GM23338 (cell line): ENCODE results near the gene HSPA14. TPM values are rescaled to one million over a fixed set of nuclear protein-coding genes. Genes with fewer than 3 reads are reported as not detected.

ENCODE experiments used
- ATAC-seq: fragments of 200-7000 bp; cut with Tn5 transposase; 3 replicates; pipeline ENCODE4 v1.9.1; 2020
- DNase-seq: peaks from one replicate; pipeline ENCODE4 v3.0.0-alpha.2; 2015; ENCODE audit warnings: low spot score
- H2AFZ ChIP-seq: fragments of 200-600 bp; sonication (generic); 2 replicates; pipeline ENCODE4 v1.8.0; 2016; ENCODE audit warnings: antibody characterized with exemption, mild to moderate bottlenecking, moderate library complexity
- H3F3A ChIP-seq: fragments of 200-600 bp; sonication (generic); replicated peaks from 2 replicates; pipeline ENCODE4 v1.8.0; 2017; ENCODE audit warnings: antibody characterized with exemption, mixed run types, low read depth
- H3K27ac ChIP-seq: fragments of 200-600 bp; sonication (generic); 2 replicates; pipeline ENCODE4 v1.6.1; 2016; ENCODE audit warnings: low read depth
- H3K27me3 ChIP-seq: fragments of 200-600 bp; sonication (generic); 2 replicates; pipeline ENCODE4 v1.8.0; 2016; ENCODE audit warnings: mild to moderate bottlenecking, mixed run types, moderate library complexity; ENCODE audit not compliant: insufficient read depth
- H3K36me3 ChIP-seq: fragments of 200-600 bp; sonication (generic); 2 replicates; pipeline ENCODE4 v1.8.0; 2016; ENCODE audit warnings: mild to moderate bottlenecking; ENCODE audit not compliant: insufficient read depth
- H3K4me1 ChIP-seq: fragments of 200-600 bp; sonication (generic); 2 replicates; pipeline ENCODE4 v1.8.0; 2016; ENCODE audit warnings: mild to moderate bottlenecking, moderate library complexity; ENCODE audit not compliant: insufficient read depth
- H3K4me2 ChIP-seq: fragments of 200-600 bp; sonication (generic); 2 replicates; pipeline ENCODE4 v1.7.1; 2017; ENCODE audit warnings: mixed run types
- H3K4me3 ChIP-seq: fragments of 200-600 bp; sonication (generic); 2 replicates; pipeline ENCODE4 v1.6.1; 2016; ENCODE audit warnings: mixed run types
- H3K79me2 ChIP-seq: fragments of 200-600 bp; sonication (generic); replicated peaks from 2 replicates; pipeline ENCODE4 v1.8.0; 2017; ENCODE audit warnings: mild to moderate bottlenecking; ENCODE audit not compliant: insufficient read depth
- H3K9me2 ChIP-seq: fragments of 200-600 bp; sonication (generic); 2 replicates; pipeline ENCODE4 v1.8.0; 2017; ENCODE audit not compliant: insufficient read depth
- H4K20me1 ChIP-seq: fragments of 200-600 bp; sonication (generic); replicated peaks from 2 replicates; pipeline ENCODE4 v1.8.0; 2017; ENCODE audit warnings: mild to moderate bottlenecking; ENCODE audit not compliant: insufficient read depth
- H3K27ac Mint-ChIP-seq: 2 replicates; pipeline ENCODE4 v1.8.0; 2020; ENCODE audit warnings: inconsistent platforms, mild to moderate bottlenecking, moderate library complexity, mixed read lengths
- H3K27me3 Mint-ChIP-seq: 3 replicates; pipeline ENCODE4 v1.8.0; 2022; ENCODE audit warnings: low read depth, mild to moderate bottlenecking, moderate library complexity, mixed read lengths, inconsistent platforms; ENCODE audit not compliant: insufficient read depth, poor library complexity
- H3K36me3 Mint-ChIP-seq: 3 replicates; pipeline ENCODE4 v1.8.0; 2021; ENCODE audit warnings: low read depth, mild to moderate bottlenecking, inconsistent platforms, moderate library complexity, mixed read lengths
- H3K4me1 Mint-ChIP-seq: 3 replicates; pipeline ENCODE4 v1.8.0; 2020; ENCODE audit warnings: mild to moderate bottlenecking, inconsistent platforms, mixed read lengths
- H3K4me3 Mint-ChIP-seq: 3 replicates; pipeline ENCODE4 v1.8.0; 2021; ENCODE audit warnings: moderate library complexity, mild to moderate bottlenecking, inconsistent platforms, mixed read lengths
- H3K9me3 Mint-ChIP-seq: 3 replicates; pipeline ENCODE4 v1.8.0; 2020; ENCODE audit warnings: moderate library complexity, mild to moderate bottlenecking, inconsistent platforms, mixed read lengths
- EZH2phosphoT487 ChIP-seq: fragments of 200-600 bp; sonication (generic); IDR thresholded peaks from one replicate; pipeline ENCODE4 v1.8.1; 2018; ENCODE audit warnings: antibody characterized with exemption; ENCODE audit not compliant: unreplicated experiment
- JUNB ChIP-seq: IDR thresholded peaks from one replicate; pipeline ENCODE4 v1.6.1; 2016; ENCODE audit warnings: antibody characterized with exemption; ENCODE audit not compliant: unreplicated experiment
- ZNF331 ChIP-seq: fragments of 250-450 bp; sonication (Bioruptor Pico); IDR thresholded peaks from 2 replicates; pipeline ENCODE4 v1.5.0; 2020; ENCODE audit warnings: low read depth, mild to moderate bottlenecking, moderate library complexity
- ZNF462 ChIP-seq: fragments of 250-450 bp; sonication (Bioruptor Pico); IDR thresholded peaks from 2 replicates; pipeline ENCODE4 v1.5.0; 2020; ENCODE audit warnings: mild to moderate bottlenecking, moderate library complexity
- polyA plus RNA-seq: library from polyadenylated mRNA; unstranded; fragments of >200 nt; fragmentation: Nextera tagmentation; extraction: Ambion mirVana; gene quantifications from 2 replicates; pipeline ENCODE4 v1.2.1, GENCODE V29; 2016
- total RNA-seq: library from RNA; depleted of rRNA; stranded (reverse); fragments of >200 nt; shearing (Covaris generic); gene quantifications from 2 replicates; pipeline ENCODE4 v1.2.3, GENCODE V29; 2014
- TF ChIP-seq, protein P1 (sequence below), 2 experiments: fragments of 200-600 bp in 1 of 2; sonication (generic) in 1 of 2; conservative IDR thresholded peaks; 2 replicates each; pipeline versions ENCODE4 v1.5.1 to v1.6.1; 2016 to 2017; ENCODE audit warnings: antibody characterized with exemption in 2 of 2, low read depth in 2 of 2, mild to moderate bottlenecking in 2 of 2, moderate library complexity in 1 of 2

The HSPA14 gene
- total and polyA plus RNA-seq, 2 experiments from 2014 or later = 32.4 to 46.5 TPM

DNA sequence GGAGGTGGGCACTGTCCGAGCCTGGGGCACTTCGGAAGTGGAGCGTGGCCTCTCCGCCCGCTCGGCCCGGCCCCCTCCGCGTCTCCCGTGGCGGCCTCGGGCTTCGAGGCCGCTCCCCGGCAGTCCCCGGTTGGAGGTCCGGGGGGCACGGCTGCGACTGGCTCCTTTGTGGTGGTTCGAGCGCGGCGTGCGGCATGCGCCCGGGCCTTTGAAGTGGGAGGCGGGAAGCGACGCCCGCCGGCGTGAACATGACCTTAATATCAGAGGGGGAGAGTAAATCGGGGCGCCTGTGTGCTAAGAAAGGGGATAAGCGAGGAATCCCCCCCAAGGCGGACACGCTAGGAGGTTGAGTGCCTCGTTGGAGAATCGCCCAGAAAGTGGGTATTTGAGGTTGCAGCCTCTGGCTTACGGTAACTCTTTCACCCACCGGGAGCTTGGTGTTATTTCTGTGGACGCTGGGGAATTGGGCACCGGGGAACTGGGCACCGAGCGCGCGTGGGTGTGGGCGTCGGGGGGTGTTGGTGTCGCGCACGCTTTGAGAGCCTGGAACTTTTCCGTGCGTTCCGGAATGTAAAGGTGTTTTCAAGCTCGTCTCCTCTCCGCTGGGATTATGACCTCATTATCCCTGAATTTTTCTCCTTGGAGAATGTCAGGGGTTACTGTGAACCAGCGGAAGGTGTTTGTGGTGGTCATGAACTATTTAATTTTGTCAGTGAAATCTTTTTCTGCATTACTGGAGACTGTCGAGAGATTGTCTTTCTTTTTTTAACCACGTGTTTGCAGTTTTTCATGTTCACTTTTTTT is 41.2 kb downstream of the HSPA14 start:
- Histone ChIP-seq H3K27ac (peak overlapping the region; percentile 43; the same call in 1 of the 2 replicates), H2AFZ (no peak overlapping the region), H3K36me3 (no peaks in the 10 kb centered on the region; the same call in 1 of the 2 replicates), H4K20me1 (peaks cover 26% of the 10 kb centered on the region), H3K4me2 (peak overlapping the region; percentile 70), H3K79me2 (peaks cover 65% of the 10 kb centered on the region), H3K4me1 (peaks cover 27% of the 10 kb centered on the region), H3K27me3 (no peaks in the 10 kb centered on the region), H3K4me3 (peak overlapping the region; percentile 73), H3F3A (no peaks in the 10 kb centered on the region), H3K9me2 (no peaks in the 10 kb centered on the region)
- peak; percentile 7; the same call in 2 of the 3 replicates for ATAC-seq
- peak; percentile 52 for DNase-seq
- H3K36me3 Mint-ChIP-seq = peaks cover 8% of the 10 kb centered on the region
- TF ChIP-seq JUNB = no peak
- no peak for TF ChIP-seq ZNF462 (CRISPR knock-in tag)
- TF ChIP-seq EZH2phosphoT487 = no peak
- peak overlapping the region; percentile 99 for H3K4me3 Mint-ChIP-seq
- H3K4me1 Mint-ChIP-seq = peaks cover 36% of the 10 kb centered on the region
- peak overlapping the region; percentile 97 for H3K27ac Mint-ChIP-seq
- peaks cover 5% of the 10 kb centered on the region for H3K27me3 Mint-ChIP-seq
- no peaks in the 10 kb centered on the region for H3K9me3 Mint-ChIP-seq

DNA sequence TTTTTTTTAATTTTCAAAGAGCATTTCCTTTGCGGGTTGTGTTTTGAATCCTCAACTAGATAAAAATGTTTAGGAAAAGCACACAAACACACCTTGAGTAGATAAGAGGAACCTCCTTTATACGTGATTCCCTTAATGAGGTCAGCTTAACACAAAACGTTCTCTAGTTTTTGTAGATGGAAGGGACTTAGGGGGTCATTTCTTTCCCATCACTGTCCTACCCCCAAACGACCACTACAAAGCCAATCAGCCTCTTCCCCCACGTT is 41.8 kb downstream of the HSPA14 start:
- Histone ChIP-seq H4K20me1 (peaks cover 32% of the 10 kb centered on the region), H3K9me2 (no peaks in the 10 kb centered on the region), H3K4me1 (peaks cover 27% of the 10 kb centered on the region), H3K4me2 (peak overlapping the region; percentile 70), H3F3A (no peaks in the 10 kb centered on the region), H3K36me3 (no peaks in the 10 kb centered on the region; the same call in 1 of the 2 replicates), H3K27ac (no peak overlapping the region), H2AFZ (no peak overlapping the region), H3K4me3 (peak overlapping the region; percentile 73), H3K79me2 (peaks cover 70% of the 10 kb centered on the region), H3K27me3 (no peaks in the 10 kb centered on the region)
- Mint-ChIP-seq H3K36me3 (peaks cover 8% of the 10 kb centered on the region), H3K27ac (no peak overlapping the region; the same call in 1 of the 2 replicates), H3K9me3 (no peaks in the 10 kb centered on the region), H3K4me1 (peaks cover 36% of the 10 kb centered on the region), H3K4me3 (peak overlapping the region; percentile 99), H3K27me3 (peaks cover 5% of the 10 kb centered on the region)
- ATAC-seq (no peak), DNase-seq (peak; percentile 8)
- no peak for TF ChIP-seq ZNF331 (CRISPR knock-in tag)
- TF ChIP-seq, protein P1, sequence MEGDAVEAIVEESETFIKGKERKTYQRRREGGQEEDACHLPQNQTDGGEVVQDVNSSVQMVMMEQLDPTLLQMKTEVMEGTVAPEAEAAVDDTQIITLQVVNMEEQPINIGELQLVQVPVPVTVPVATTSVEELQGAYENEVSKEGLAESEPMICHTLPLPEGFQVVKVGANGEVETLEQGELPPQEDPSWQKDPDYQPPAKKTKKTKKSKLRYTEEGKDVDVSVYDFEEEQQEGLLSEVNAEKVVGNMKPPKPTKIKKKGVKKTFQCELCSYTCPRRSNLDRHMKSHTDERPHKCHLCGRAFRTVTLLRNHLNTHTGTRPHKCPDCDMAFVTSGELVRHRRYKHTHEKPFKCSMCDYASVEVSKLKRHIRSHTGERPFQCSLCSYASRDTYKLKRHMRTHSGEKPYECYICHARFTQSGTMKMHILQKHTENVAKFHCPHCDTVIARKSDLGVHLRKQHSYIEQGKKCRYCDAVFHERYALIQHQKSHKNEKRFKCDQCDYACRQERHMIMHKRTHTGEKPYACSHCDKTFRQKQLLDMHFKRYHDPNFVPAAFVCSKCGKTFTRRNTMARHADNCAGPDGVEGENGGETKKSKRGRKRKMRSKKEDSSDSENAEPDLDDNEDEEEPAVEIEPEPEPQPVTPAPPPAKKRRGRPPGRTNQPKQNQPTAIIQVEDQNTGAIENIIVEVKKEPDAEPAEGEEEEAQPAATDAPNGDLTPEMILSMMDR (conservative IDR thresholded peaks at IDR 0.05; ENCODE audit: low read depth in 2 of 2) = no peak
